HAP-1 (cell line): ENCODE measurements around the gene ODAD3.
"Not testable (repeated sequence)": the region's sequence is repeated elsewhere in the genome, so short reads cannot be mapped to it uniquely, and the experiment has no call there.

ENCODE experiments used
- DNase-seq, 2 experiments: peaks; one replicate each; pipeline ENCODE4 v3.0.0-alpha.2; 2016 to 2020; ENCODE audit warnings: low spot score in 2 of 2
- H3K27me3 ChIP-seq: fragments of 250-450 bp; sonication (Bioruptor Pico); 2 replicates; pipeline ENCODE4 v1.5.1; 2020; ENCODE audit warnings: low read depth, mild to moderate bottlenecking, moderate library complexity
- H3K36me3 ChIP-seq: fragments of 250-450 bp; sonication (Bioruptor Pico); replicated peaks from 2 replicates; pipeline ENCODE4 v1.5.1; 2020; ENCODE audit warnings: mild to moderate bottlenecking
- H3K4me1 ChIP-seq: fragments of 250-450 bp; sonication (Bioruptor Pico); 2 replicates; pipeline ENCODE4 v1.5.1; 2020; ENCODE audit warnings: mild to moderate bottlenecking
- H3K4me3 ChIP-seq: fragments of 250-450 bp; sonication (Bioruptor Pico); 2 replicates; pipeline ENCODE4 v1.5.1; 2020; ENCODE audit warnings: mild to moderate bottlenecking, moderate library complexity
- H3K9me3 ChIP-seq: fragments of 250-450 bp; sonication (Bioruptor Pico); 2 replicates; pipeline ENCODE4 v1.5.1; 2020; ENCODE audit warnings: mild to moderate bottlenecking, moderate library complexity
- in situ Hi-C: fragments of 300-500 bp; cut with MboI; formaldehyde crosslinking; loops from 3 replicates; pipeline ENCODE4 v1.14.3; 2020; ENCODE audit warnings: low sequenced_read_pairs, inconsistent platforms, mixed read lengths

Gene ODAD3

GRCh38 chr19:11435057-11435832 is at the start of gene ODAD3, which contains the start of gene PRKCSH:
Gene ODAD3, minus strand, starts transcription at chr19:11435121. Its CDS starts 105 bp downstream, at chr19:11435016.
Gene PRKCSH, plus strand, starts transcription at chr19:11435635. Its CDS starts 483 bp downstream, at chr19:11436118.
- in situ Hi-C loops, result no loop called here
- Histone ChIP-seq H3K36me3 (peaks cover 34% of the 10 kb centered on the region), H3K9me3 (no peaks in the 10 kb centered on the region), H3K4me3 (peak within 1 kb of the TSS; percentile 70), H3K4me1 (peaks cover 5% of the 10 kb centered on the region), H3K27me3 (no peaks in the 10 kb centered on the region)
- peak; percentile 99 for DNase-seq

GRCh38 chr19:11483366-11484111 is 48.6 kb upstream of the ODAD3 start:
- in situ Hi-C loops, result loop anchor here (10.0 kb wide), 1 partner anchor 189 kb away; the partner anchor contains the start of gene TSPAN16

GRCh38 chr19:11482384-11483050 is 47.6 kb upstream of the ODAD3 start:
- Histone ChIP-seq H3K27me3 (peaks cover 15% of the 10 kb centered on the region), H3K36me3 (no peaks in the 10 kb centered on the region), H3K9me3 (no peaks in the 10 kb centered on the region), H3K4me1 (peaks cover 5% of the 10 kb centered on the region), H3K4me3 (peak overlapping the region; percentile 6; the same call in 1 of the 2 replicates)
- DNase-seq, result peak; percentile 57 to 90
- in situ Hi-C loops, result loop anchor here (10.0 kb wide), 1 partner anchor 188 kb away; the partner anchor contains the start of gene TSPAN16

More at GRCh38 chr19:11483366-11484111, 48.6 kb upstream of the ODAD3 start:
- H3K4me3 ChIP-seq, result no peak overlapping the region
- no peak for DNase-seq
- H3K36me3 ChIP-seq, result no peaks in the 10 kb centered on the region
- H3K4me1 ChIP-seq, result peaks cover 5% of the 10 kb centered on the region
- peaks cover 15% of the 10 kb centered on the region for H3K27me3 ChIP-seq
- no peaks in the 10 kb centered on the region for H3K9me3 ChIP-seq

- peak in 1 of 2 experiments; percentile 38 for DNase-seq
- Histone ChIP-seq H3K4me3 (peak overlapping the region; percentile 6; the same call in 1 of the 2 replicates), H3K36me3 (no peaks in the 10 kb centered on the region), H3K4me1 (peaks cover 5% of the 10 kb centered on the region), H3K27me3 (peaks cover 15% of the 10 kb centered on the region), H3K9me3 (no peaks in the 10 kb centered on the region)
- in situ Hi-C loops, result loop anchor here (10.0 kb wide), 1 partner anchor 187 kb away; the partner anchor contains the start of gene TSPAN16
Measured at GRCh38 chr19:11481534-11482383, 46.8 kb upstream of the ODAD3 start.

- peaks cover 15% of the 10 kb centered on the region for H3K27me3 ChIP-seq
- DNase-seq, result no peak
- no peaks in the 10 kb centered on the region for H3K9me3 ChIP-seq
- H3K4me3 ChIP-seq, result no peak within 1 kb of the TSS
- H3K4me1 ChIP-seq, result peaks cover 5% of the 10 kb centered on the region
- no peaks in the 10 kb centered on the region for H3K36me3 ChIP-seq
- in situ Hi-C loops, result loop anchor here (10.0 kb wide), 1 partner anchor 186 kb away; the partner anchor contains the start of gene TSPAN16
Measured at GRCh38 chr19:11480715-11481533, 46.0 kb upstream of the ODAD3 start, which contains the start of gene ELAVL3. Gene ELAVL3, minus strand, starts transcription at chr19:11481046. Its CDS starts 438 bp downstream, at chr19:11480608.

- in situ Hi-C loops, result loop anchor here (10.0 kb wide), 1 partner anchor 185 kb away; the partner anchor contains the start of gene TSPAN16
- no peak for DNase-seq
- Histone ChIP-seq H3K36me3 (no peaks in the 10 kb centered on the region), H3K27me3 (peaks cover 15% of the 10 kb centered on the region), H3K4me1 (peaks cover 5% of the 10 kb centered on the region), H3K9me3 (no peaks in the 10 kb centered on the region), H3K4me3 (no peak overlapping the region)
Measured at GRCh38 chr19:11479898-11480714, 45.2 kb upstream of the ODAD3 start.

- no peaks in the 10 kb centered on the region for H3K9me3 ChIP-seq
- H3K27me3 ChIP-seq, result peaks cover 15% of the 10 kb centered on the region
- H3K4me1 ChIP-seq, result peaks cover 5% of the 10 kb centered on the region
- no peaks in the 10 kb centered on the region for H3K36me3 ChIP-seq
- DNase-seq, result peak in 1 of 2 experiments; percentile 44
- in situ Hi-C loops, result no loop called here
- H3K4me3 ChIP-seq, result no peak overlapping the region
Measured at GRCh38 chr19:11479090-11479897, 44.4 kb upstream of the ODAD3 start.

GRCh38 chr19:11478167-11479089 is 43.5 kb upstream of the ODAD3 start:
- Histone ChIP-seq H3K4me3 (no peak overlapping the region), H3K9me3 (no peaks in the 10 kb centered on the region), H3K27me3 (peaks cover 15% of the 10 kb centered on the region), H3K4me1 (peaks cover 5% of the 10 kb centered on the region), H3K36me3 (no peaks in the 10 kb centered on the region)
- DNase-seq, result no peak
- in situ Hi-C loops, result no loop called here

GRCh38 chr19:11475861-11476260 is 40.9 kb upstream of the ODAD3 start:
- Histone ChIP-seq H3K4me3 (no peak overlapping the region), H3K36me3 (no peaks in the 10 kb centered on the region), H3K9me3 (no peaks in the 10 kb centered on the region), H3K4me1 (no peaks in the 10 kb centered on the region), H3K27me3 (no peaks in the 10 kb centered on the region; the same call in 1 of the 2 replicates)
- DNase-seq, result no peak
- in situ Hi-C loops, result no loop called here

GRCh38 chr19:11475343-11475742 is 40.4 kb upstream of the ODAD3 start:
- H3K27me3 ChIP-seq, DNase-seq, in situ Hi-C loops: not testable (repeated sequence)

More at GRCh38 chr19:11475343-11475742, 40.4 kb upstream of the ODAD3 start:
- not testable (repeated sequence) for H3K4me3 ChIP-seq, H3K36me3 ChIP-seq, H3K9me3 ChIP-seq, H3K4me1 ChIP-seq
